H9 (cell line): ENCODE data around the gene LFNG. TPM values are rescaled to one million over a fixed set of nuclear protein-coding genes. Genes with fewer than 3 reads are reported as not detected.

Experiments
- DNase-seq: peaks from one replicate; pipeline ENCODE4 v3.0.0-alpha.2; 2017
- H2AFZ ChIP-seq: one replicate; pipeline ENCODE4 v1.6.1; 2013; ENCODE audit warnings: mild to moderate bottlenecking, low read length, control low read depth, moderate library complexity
- H2AK5ac ChIP-seq: 2 replicates; pipeline ENCODE4 v1.6.1; 2013; ENCODE audit warnings: low read length, control low read depth, mixed read lengths; ENCODE audit not compliant: insufficient read length
- H2BK120ac ChIP-seq: one replicate; pipeline ENCODE4 v1.6.1; 2013; ENCODE audit warnings: low read depth, mild to moderate bottlenecking, low read length, control low read depth, inconsistent platforms; ENCODE audit not compliant: poor library complexity, severe bottlenecking
- H2BK12ac ChIP-seq: 2 replicates; pipeline ENCODE4 v1.6.1; 2013; ENCODE audit warnings: low read length, control low read depth, mixed read lengths, low read depth; ENCODE audit not compliant: insufficient read length
- H2BK15ac ChIP-seq: 2 replicates; pipeline ENCODE4 v1.6.1; 2013; ENCODE audit warnings: low read depth, low read length, control low read depth
- H2BK20ac ChIP-seq: one replicate; pipeline ENCODE4 v1.6.1; 2013; ENCODE audit warnings: low read depth, mild to moderate bottlenecking, low read length, control low read depth, inconsistent platforms; ENCODE audit not compliant: poor library complexity, severe bottlenecking
- H2BK5ac ChIP-seq: 2 replicates; pipeline ENCODE4 v1.6.1; 2013; ENCODE audit warnings: low read length, control low read depth, mixed read lengths; ENCODE audit not compliant: insufficient read length
- H3K14ac ChIP-seq: 2 replicates; pipeline ENCODE4 v1.6.1; 2013; ENCODE audit warnings: low read length, control low read depth; ENCODE audit not compliant: insufficient read depth
- H3K18ac ChIP-seq: 2 replicates; pipeline ENCODE4 v1.6.1; 2013; ENCODE audit warnings: low read depth, mild to moderate bottlenecking, mixed read lengths, low read length, control low read depth; ENCODE audit not compliant: insufficient read length
- H3K23ac ChIP-seq: 2 replicates; pipeline ENCODE4 v1.6.1; 2013; ENCODE audit warnings: low read length, control low read depth, mixed read lengths, low read depth; ENCODE audit not compliant: insufficient read length
- H3K23me2 ChIP-seq: 2 replicates; pipeline ENCODE4 v1.6.1; 2013; ENCODE audit warnings: low read depth, mild to moderate bottlenecking, mixed read lengths, low read length, control low read depth; ENCODE audit not compliant: insufficient read length, poor library complexity, severe bottlenecking
- H3K27ac ChIP-seq: 2 replicates; pipeline ENCODE4 v1.5.1; 2013; ENCODE audit warnings: low read length, control low read depth, mixed read lengths, low read depth; ENCODE audit not compliant: insufficient read length
- H3K27me3 ChIP-seq: 2 replicates; pipeline ENCODE4 v1.6.1; 2013; ENCODE audit warnings: low read length, control low read depth, inconsistent platforms; ENCODE audit not compliant: insufficient read depth
- H3K4ac ChIP-seq: 2 replicates; pipeline ENCODE4 v1.6.1; 2013; ENCODE audit warnings: low read depth, mild to moderate bottlenecking, control low read depth, inconsistent platforms, low read length, moderate library complexity
- H3K4me1 ChIP-seq: 2 replicates; pipeline ENCODE4 v1.6.1; 2013; ENCODE audit warnings: low read length, control low read depth, inconsistent platforms; ENCODE audit not compliant: insufficient read depth
- H3K4me2 ChIP-seq: 2 replicates; pipeline ENCODE4 v1.6.1; 2013; ENCODE audit warnings: low read length, control low read depth, mixed read lengths; ENCODE audit not compliant: insufficient read length, insufficient read depth
- H3K56ac ChIP-seq: 2 replicates; pipeline ENCODE4 v1.6.1; 2013; ENCODE audit warnings: low read depth, mild to moderate bottlenecking, mixed read lengths, low read length, control low read depth; ENCODE audit not compliant: insufficient read length
- H3K79me1 ChIP-seq: 2 replicates; pipeline ENCODE4 v1.6.1; 2013; ENCODE audit warnings: low read depth, mild to moderate bottlenecking, moderate library complexity, low read length, control low read depth, inconsistent platforms; ENCODE audit not compliant: insufficient read depth, poor library complexity, severe bottlenecking
- H3K79me2 ChIP-seq: 2 replicates; pipeline ENCODE4 v1.6.1; 2013; ENCODE audit warnings: low read length, control low read depth, inconsistent platforms; ENCODE audit not compliant: insufficient read depth
- H3K9ac ChIP-seq: 2 replicates; pipeline ENCODE4 v1.6.1; 2013; ENCODE audit warnings: low read length, control low read depth, mixed read lengths; ENCODE audit not compliant: insufficient read length; ENCODE audit errors: extremely low read depth
- H3K9me3 ChIP-seq: one replicate; pipeline ENCODE4 v1.6.1; 2013; ENCODE audit warnings: low read depth, low read length, inconsistent platforms; ENCODE audit not compliant: control insufficient read depth
- H3T11ph ChIP-seq: one replicate; pipeline ENCODE4 v1.6.1; 2013; ENCODE audit warnings: mild to moderate bottlenecking, low read length, control low read depth, inconsistent platforms
- H4K20me1 ChIP-seq: one replicate; pipeline ENCODE4 v1.6.1; 2013; ENCODE audit not compliant: control insufficient read depth, insufficient read length, insufficient read depth
- H4K5ac ChIP-seq: 2 replicates; pipeline ENCODE4 v1.6.1; 2013; ENCODE audit warnings: low read depth, mild to moderate bottlenecking, mixed read lengths, low read length, control low read depth; ENCODE audit not compliant: insufficient read length
- H4K8ac ChIP-seq: replicated peaks from 2 replicates; pipeline ENCODE4 v1.6.1; 2013; ENCODE audit warnings: low read length, control low read depth, mixed read lengths, low read depth; ENCODE audit not compliant: insufficient read length
- H4K91ac ChIP-seq: 2 replicates; pipeline ENCODE4 v1.6.1; 2013; ENCODE audit warnings: low read depth, mild to moderate bottlenecking, moderate library complexity, mixed read lengths, low read length, control low read depth; ENCODE audit not compliant: insufficient read length
- H3K27ac Mint-ChIP-seq, 3 experiments: 2 replicates in 2 of 3; 3 replicates in 1 of 3; pipeline ENCODE4 v1.8.0; 2020 to 2021; ENCODE audit warnings: mixed read lengths in 3 of 3, mild to moderate bottlenecking in 1 of 3, moderate library complexity in 1 of 3
- H3K27me3 Mint-ChIP-seq: 2 replicates; pipeline ENCODE4 v1.8.0; 2021; ENCODE audit warnings: low read depth, mild to moderate bottlenecking, moderate library complexity, mixed read lengths
- H3K36me3 Mint-ChIP-seq, 3 experiments: 2 replicates in 2 of 3; 3 replicates in 1 of 3; pipeline ENCODE4 v1.8.0; 2020 to 2021; ENCODE audit warnings: low read depth in 3 of 3, mixed read lengths in 3 of 3; ENCODE audit not compliant: insufficient read depth in 1 of 3
- H3K4me1 Mint-ChIP-seq, 2 experiments: 2 replicates each; pipeline ENCODE4 v1.8.0; 2020; ENCODE audit warnings: mixed read lengths in 2 of 2
- H3K4me3 Mint-ChIP-seq, 2 experiments: 2 replicates in 1 of 2; 3 replicates in 1 of 2; pipeline ENCODE4 v1.8.0; 2020 to 2021; ENCODE audit warnings: mild to moderate bottlenecking in 2 of 2, mixed read lengths in 2 of 2, moderate library complexity in 1 of 2
- H3K9me3 Mint-ChIP-seq, 2 experiments: 2 replicates in 1 of 2; 3 replicates in 1 of 2; pipeline ENCODE4 v1.8.0; 2020; ENCODE audit warnings: mild to moderate bottlenecking in 2 of 2, mixed read lengths in 2 of 2, moderate library complexity in 1 of 2
- CTCF ChIP-seq: fragments of 200-600 bp; sonication (generic); conservative IDR thresholded peaks from 3 replicates; pipeline ENCODE4 v1.8.0; 2021; ENCODE audit warnings: antibody characterized with exemption, mild to moderate bottlenecking
- WGBS: extraction: QIAGEN DNeasy Blood & Tissue Kit; methylation state at CpG from one replicate; pipeline ENCODE4 v1.1.7; 2013; ENCODE audit warnings: missing lambda C conversion rate, low lambda C conversion rate, mixed read lengths; ENCODE audit not compliant: insufficient read length; ENCODE audit errors: extremely low coverage; 5-methylcytosine and 5-hydroxymethylcytosine counted together
- total RNA-seq: library from RNA; stranded (reverse); gene quantifications from 2 replicates; pipeline ENCODE4 v1.2.1, GENCODE V29; 2021

Gene LFNG
- total RNA-seq, 1 experiment from 2014 or later = 52.9 TPM

GRCh38 chr7:2542916-2543871, 23.6 kb downstream of the LFNG start:
- H4K8ac ChIP-seq = no peak overlapping the region
- no peak overlapping the region for H2BK120ac ChIP-seq
- H2AK5ac ChIP-seq = no peak overlapping the region
- no peak overlapping the region for H3K4me2 ChIP-seq
- H4K91ac ChIP-seq = no peak overlapping the region
- H3K27ac ChIP-seq = no peak overlapping the region
- H3K14ac ChIP-seq = no peak overlapping the region
- no peak overlapping the region for H2BK12ac ChIP-seq
- H3T11ph ChIP-seq = no peak overlapping the region
- WGBS = no CpG with 5 or more reads among the region's 53 CpGs
- H3K9me3 Mint-ChIP-seq = no peaks in the 10 kb centered on the region
- no peak overlapping the region for H2BK15ac ChIP-seq
- no peaks in the 10 kb centered on the region for H3K27me3 Mint-ChIP-seq
- no peak overlapping the region for H2BK20ac ChIP-seq
- no peak overlapping the region for H3K4me3 Mint-ChIP-seq
- H2BK5ac ChIP-seq = no peak overlapping the region
- no peak overlapping the region for H3K18ac ChIP-seq
- H3K36me3 Mint-ChIP-seq = peaks cover 18 to 67% (median 54%) of the 10 kb centered on the region in 3 experiments
- H3K27ac Mint-ChIP-seq = peak overlapping the region in 2 of 3 experiments; percentile 44 to 90; a peak in 3 of 7 replicates
- no peak overlapping the region for H3K4ac ChIP-seq
- H3K56ac ChIP-seq = no peak overlapping the region
- H3K4me1 ChIP-seq = no peaks in the 10 kb centered on the region
- no peaks in the 10 kb centered on the region for H3K79me1 ChIP-seq
- H3K9me3 ChIP-seq = no peaks in the 10 kb centered on the region
- no peak overlapping the region for H3K9ac ChIP-seq
- DNase-seq = no peak
- no peak overlapping the region for H4K5ac ChIP-seq
- H2AFZ ChIP-seq = no peak overlapping the region
- no peak overlapping the region for H3K23ac ChIP-seq
- TF ChIP-seq CTCF = no peak
- no peaks in the 10 kb centered on the region for H3K79me2 ChIP-seq
- no peaks in the 10 kb centered on the region for H4K20me1 ChIP-seq
- H3K4me1 Mint-ChIP-seq = no peaks in the 10 kb centered on the region
- H3K23me2 ChIP-seq = no peaks in the 10 kb centered on the region
- no peaks in the 10 kb centered on the region for H3K27me3 ChIP-seq
